MG63 (cell line): ENCODE data around the gene CD83. TPM values are rescaled to one million over a fixed set of nuclear protein-coding genes. Genes with fewer than 3 reads are reported as not detected.

Experiments
- DNase-seq: peaks from one replicate; pipeline ENCODE4 v3.0.0-alpha.2; 2020
- H3K27me3 ChIP-seq: fragments of 250-450 bp; sonication (Bioruptor Pico); 2 replicates; pipeline ENCODE4 v1.5.1; 2020; ENCODE audit warnings: mild to moderate bottlenecking, moderate library complexity
- H3K36me3 ChIP-seq: fragments of 250-450 bp; sonication (Bioruptor Pico); 2 replicates; pipeline ENCODE4 v1.5.1; 2020; ENCODE audit warnings: mild to moderate bottlenecking, moderate library complexity
- H3K4me3 ChIP-seq: fragments of 250-450 bp; sonication (Bioruptor Pico); 2 replicates; pipeline ENCODE4 v1.5.1; 2020; ENCODE audit warnings: mild to moderate bottlenecking, moderate library complexity
- H3K9me3 ChIP-seq: fragments of 250-450 bp; sonication (Bioruptor Pico); 2 replicates; pipeline ENCODE4 v1.5.1; 2020; ENCODE audit warnings: mild to moderate bottlenecking, moderate library complexity
- total RNA-seq: library from RNA; depleted of rRNA; stranded (reverse); fragments of >200 nt; shearing (Covaris generic); gene quantifications from 2 replicates; pipeline ENCODE4 v1.2.3, GENCODE V29; 2014; ENCODE audit warnings: low replicate concordance

The CD83 gene
- total RNA-seq, 1 experiment from 2014 or later, result 2.2 TPM

DNA sequence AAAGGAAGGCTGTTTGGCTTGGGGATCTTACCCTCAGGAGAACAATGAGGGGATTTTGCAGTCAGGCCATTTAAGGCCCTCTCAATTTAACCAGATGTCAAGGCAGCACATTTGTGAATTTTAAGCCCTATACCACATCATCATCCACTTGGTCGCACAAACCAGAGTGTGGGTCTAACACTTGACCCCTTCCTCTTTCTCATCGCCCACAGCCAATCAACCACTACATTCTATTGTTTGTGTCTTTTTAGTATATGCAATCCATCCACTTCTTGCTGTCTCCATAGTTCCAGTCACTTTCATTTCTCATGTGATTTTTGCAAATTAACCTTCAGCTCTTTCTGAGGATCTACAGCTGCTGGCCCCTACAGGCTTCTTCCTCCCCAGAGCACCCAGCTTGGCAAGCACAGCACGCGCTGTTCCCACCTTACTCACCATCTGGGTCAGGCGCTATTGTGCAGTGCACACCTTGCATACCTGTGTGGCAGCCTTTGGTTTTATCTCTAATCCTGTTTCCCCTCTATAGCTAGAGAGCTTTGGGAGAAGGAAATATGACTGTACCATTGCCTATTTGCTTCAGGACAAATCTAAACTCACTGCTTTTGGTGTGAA, 32.3 kb upstream of the CD83 start:
- DNase-seq, result no peak
- peaks cover under 1% of the 10 kb centered on the region; the same call in 1 of the 2 replicates for H3K9me3 ChIP-seq
- no peak overlapping the region for H3K4me3 ChIP-seq
- H3K36me3 ChIP-seq, result no peaks in the 10 kb centered on the region
- H3K27me3 ChIP-seq, result peaks cover 12% of the 10 kb centered on the region

GRCh38 chr6:14086701-14087100, 30.9 kb upstream of the CD83 start:
- peaks cover 12% of the 10 kb centered on the region for H3K27me3 ChIP-seq
- DNase-seq, result no peak

DNA sequence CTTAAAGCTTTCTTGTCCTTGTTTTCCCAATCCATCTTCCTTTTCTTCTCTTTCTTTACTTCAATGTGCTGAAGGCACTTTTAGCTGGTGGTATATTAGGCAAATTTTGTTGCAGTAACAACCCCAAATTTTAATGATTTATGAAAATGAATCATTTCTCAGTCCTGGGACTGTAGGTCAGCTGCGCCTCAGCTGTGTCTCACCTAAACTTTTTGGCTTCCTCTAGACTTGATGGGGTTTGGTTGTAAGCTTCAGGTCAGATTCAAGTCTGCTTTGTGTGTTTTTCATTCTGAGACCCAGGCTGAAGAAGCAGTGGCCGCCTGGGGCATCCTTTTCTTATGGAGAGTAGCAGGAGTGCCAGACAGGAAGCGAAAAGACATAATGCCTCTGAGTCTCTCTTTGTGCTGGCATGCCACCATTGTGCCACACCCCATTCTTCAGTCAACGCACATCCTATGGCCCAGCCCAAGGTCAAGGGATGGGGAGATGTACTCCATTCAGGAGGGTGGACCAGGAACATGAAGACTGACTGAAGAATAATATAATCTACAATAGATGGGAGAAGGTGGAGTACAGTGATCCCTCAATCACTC, 28.9 kb upstream of the CD83 start:
- DNase-seq, result peak; percentile 38
- Histone ChIP-seq H3K4me3 (no peak overlapping the region), H3K27me3 (peaks cover 12% of the 10 kb centered on the region), H3K9me3 (peaks cover 2% of the 10 kb centered on the region; the same call in 1 of the 2 replicates), H3K36me3 (no peaks in the 10 kb centered on the region)

More at GRCh38 chr6:14086701-14087100, 30.9 kb upstream of the CD83 start:
- Histone ChIP-seq H3K4me3 (no peak overlapping the region), H3K9me3 (peaks cover 2% of the 10 kb centered on the region; the same call in 1 of the 2 replicates), H3K36me3 (no peaks in the 10 kb centered on the region)

- no peak overlapping the region for H3K4me3 ChIP-seq
- H3K27me3 ChIP-seq, result peaks cover 12% of the 10 kb centered on the region
- peaks cover 2% of the 10 kb centered on the region; the same call in 1 of the 2 replicates for H3K9me3 ChIP-seq
- no peaks in the 10 kb centered on the region for H3K36me3 ChIP-seq
- DNase-seq, result no peak
These were observed 28.3 kb upstream of the CD83 start for GRCh38 chr6:14089224-14089623.

GRCh38 chr6:14091339-14091978, 26.1 kb upstream of the CD83 start:
- no peak for DNase-seq
- peaks cover 2% of the 10 kb centered on the region; the same call in 1 of the 2 replicates for H3K9me3 ChIP-seq
- H3K27me3 ChIP-seq, result peaks cover 12% of the 10 kb centered on the region
- no peak overlapping the region for H3K4me3 ChIP-seq
- H3K36me3 ChIP-seq, result no peaks in the 10 kb centered on the region

DNA sequence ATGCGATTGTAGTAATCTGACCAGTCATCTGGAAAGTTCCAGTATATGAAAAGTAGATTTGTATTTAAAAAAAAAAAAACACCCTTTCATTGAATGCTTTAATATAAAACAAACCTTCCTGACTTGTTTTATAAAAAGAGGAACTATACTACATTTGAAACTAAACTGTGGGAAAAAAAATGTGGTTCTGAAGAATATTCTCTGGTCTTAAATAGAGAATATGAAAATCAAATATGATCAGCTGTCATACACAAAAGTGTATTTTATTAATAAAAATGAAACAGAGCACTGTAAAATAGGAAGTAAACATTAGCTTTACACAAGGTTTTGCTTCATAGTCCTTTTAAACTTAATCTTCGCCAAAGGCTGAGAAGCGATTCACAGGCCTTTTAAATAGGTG, 25.3 kb upstream of the CD83 start:
- Histone ChIP-seq H3K36me3 (no peaks in the 10 kb centered on the region), H3K9me3 (peaks cover 2% of the 10 kb centered on the region; the same call in 1 of the 2 replicates), H3K4me3 (no peak overlapping the region), H3K27me3 (peaks cover 10% of the 10 kb centered on the region)
- no peak for DNase-seq

- H3K27me3 ChIP-seq, result peaks cover 4% of the 10 kb centered on the region
- DNase-seq, result no peak
- peaks cover 2% of the 10 kb centered on the region; the same call in 1 of the 2 replicates for H3K9me3 ChIP-seq
- H3K4me3 ChIP-seq, result no peak overlapping the region
- no peaks in the 10 kb centered on the region for H3K36me3 ChIP-seq
These were observed 24.5 kb upstream of the CD83 start for GRCh38 chr6:14092838-14093789.

- Histone ChIP-seq H3K36me3 (no peaks in the 10 kb centered on the region), H3K4me3 (no peak overlapping the region)
- no peak for DNase-seq
These were observed 22.9 kb upstream of the CD83 start for GRCh38 chr6:14094721-14095120.

DNA sequence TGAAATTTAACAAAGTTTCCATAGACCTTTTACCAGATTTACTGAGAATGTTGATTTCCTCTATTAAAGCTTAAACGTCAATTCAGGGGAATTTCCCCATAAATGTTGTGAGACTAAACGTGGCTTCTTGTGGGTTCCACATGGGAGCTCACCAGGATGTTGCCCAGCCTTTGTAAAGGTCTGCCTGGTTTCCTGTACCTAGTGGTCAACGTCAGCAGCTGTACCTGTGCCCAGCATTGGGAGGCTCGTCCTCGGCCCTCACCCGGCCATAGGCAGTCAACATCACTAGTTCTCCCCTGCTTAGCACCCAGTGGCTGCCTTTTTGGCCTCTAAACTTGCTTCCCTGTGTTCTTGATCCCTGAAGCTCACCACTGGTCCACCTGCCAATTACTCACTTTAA, 22.1 kb upstream of the CD83 start:
- no peak for DNase-seq
- Histone ChIP-seq H3K4me3 (no peak overlapping the region), H3K36me3 (no peaks in the 10 kb centered on the region), H3K27me3 (no peaks in the 10 kb centered on the region), H3K9me3 (peaks cover under 1% of the 10 kb centered on the region; the same call in 1 of the 2 replicates)

More at GRCh38 chr6:14094721-14095120, 22.9 kb upstream of the CD83 start:
- H3K27me3 ChIP-seq, result no peaks in the 10 kb centered on the region
- peaks cover 2% of the 10 kb centered on the region; the same call in 1 of the 2 replicates for H3K9me3 ChIP-seq

DNA sequence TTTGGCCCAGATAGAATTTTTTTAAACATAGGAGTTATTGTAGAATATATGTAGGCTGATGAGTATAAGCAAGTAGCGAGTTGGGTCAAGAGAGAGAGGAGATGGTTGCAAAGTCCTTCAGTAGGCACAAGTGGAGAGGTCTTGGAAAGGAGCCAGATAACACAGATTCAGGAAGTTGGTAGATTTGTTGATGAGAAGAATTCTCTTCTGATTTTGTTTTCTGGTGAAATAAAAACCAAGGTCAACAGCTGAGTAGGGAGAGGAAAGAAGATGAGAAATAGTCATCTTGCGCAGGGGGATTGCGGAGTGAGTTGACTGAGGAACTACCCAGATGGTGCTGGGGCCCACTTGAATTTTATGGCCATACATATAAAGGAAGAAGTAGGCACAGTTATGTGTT, 17.4 kb upstream of the CD83 start:
- H3K4me3 ChIP-seq, result no peak overlapping the region
- no peaks in the 10 kb centered on the region for H3K36me3 ChIP-seq
- no peak for DNase-seq
- H3K9me3 ChIP-seq, result no peaks in the 10 kb centered on the region
- H3K27me3 ChIP-seq, result peaks cover 14% of the 10 kb centered on the region

GRCh38 chr6:14100966-14101365, 16.6 kb upstream of the CD83 start:
- Histone ChIP-seq H3K4me3 (no peak overlapping the region), H3K9me3 (no peaks in the 10 kb centered on the region), H3K36me3 (no peaks in the 10 kb centered on the region), H3K27me3 (peaks cover 22% of the 10 kb centered on the region)
- DNase-seq, result no peak

- H3K9me3 ChIP-seq, result no peaks in the 10 kb centered on the region; the same call in 1 of the 2 replicates
- no peak overlapping the region for H3K4me3 ChIP-seq
- H3K27me3 ChIP-seq, result peaks cover 23% of the 10 kb centered on the region
- DNase-seq, result no peak
- H3K36me3 ChIP-seq, result no peaks in the 10 kb centered on the region
These were observed 15.2 kb upstream of the CD83 start for GRCh38 chr6:14102383-14102782.

GRCh38 chr6:14105547-14105946, 12.0 kb upstream of the CD83 start:
- DNase-seq, result no peak
- Histone ChIP-seq H3K36me3 (no peaks in the 10 kb centered on the region), H3K4me3 (no peak overlapping the region), H3K9me3 (no peaks in the 10 kb centered on the region; the same call in none of the 2 replicates), H3K27me3 (peaks cover 25% of the 10 kb centered on the region)

DNA sequence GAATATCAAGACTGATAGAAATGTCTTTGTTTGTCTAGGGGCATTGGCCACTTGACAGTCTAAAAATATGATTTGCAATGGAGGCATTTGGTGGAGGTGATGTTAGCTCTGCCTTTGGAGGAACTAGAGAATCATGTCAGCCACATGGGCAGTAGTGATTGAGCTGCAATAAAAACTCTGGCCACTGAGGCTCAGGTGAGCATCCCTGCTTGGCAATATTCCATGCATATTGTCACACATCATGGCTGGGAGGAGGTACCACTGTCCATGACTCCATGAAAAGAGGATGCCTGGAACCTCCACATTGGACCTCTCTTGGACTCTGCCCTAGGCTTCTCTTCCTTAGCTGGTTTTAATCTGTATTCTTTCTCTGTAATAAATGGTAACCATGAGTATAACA, 10.6 kb upstream of the CD83 start:
- H3K9me3 ChIP-seq, result no peaks in the 10 kb centered on the region; the same call in none of the 2 replicates
- no peaks in the 10 kb centered on the region for H3K36me3 ChIP-seq
- no peak for DNase-seq
- peaks cover 25% of the 10 kb centered on the region for H3K27me3 ChIP-seq
- no peak overlapping the region for H3K4me3 ChIP-seq

DNA sequence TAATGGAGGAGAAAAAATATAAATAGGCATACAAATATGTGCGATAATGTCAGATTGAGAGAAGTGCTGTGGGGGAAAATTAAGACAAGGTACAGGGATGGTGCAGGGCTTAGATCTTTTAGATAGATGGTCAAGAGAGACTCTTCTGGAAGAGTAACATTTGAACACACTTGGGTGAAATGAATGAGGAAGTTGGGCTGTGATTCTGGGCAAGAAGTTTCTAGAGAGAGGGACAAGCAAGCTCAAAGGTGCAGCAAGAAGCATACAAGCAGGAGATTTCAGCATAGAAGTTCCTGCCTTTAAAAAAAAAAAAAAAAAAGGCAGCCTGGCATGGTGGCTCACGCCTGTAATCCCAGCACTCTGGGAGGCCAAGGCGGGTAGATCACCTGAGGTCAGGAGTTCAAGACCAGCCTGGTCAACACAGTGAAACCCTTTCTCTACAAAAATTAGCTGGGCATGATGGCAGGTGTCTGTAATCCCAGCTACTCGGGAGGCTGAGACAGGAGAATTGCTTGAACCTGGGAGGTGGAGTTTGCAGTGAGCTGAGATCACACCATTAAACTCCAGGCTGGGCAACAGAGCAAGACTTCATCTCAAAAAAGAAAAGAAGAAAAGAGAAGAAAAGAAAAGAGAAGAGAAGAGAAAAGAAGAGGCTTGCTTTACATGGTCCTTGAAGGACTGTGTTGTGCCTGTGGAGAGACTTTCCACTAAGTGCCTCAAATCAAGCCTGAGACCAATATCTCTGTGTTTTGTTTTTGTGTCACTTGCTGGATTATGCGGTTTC, 9.7 kb upstream of the CD83 start:
- no peak for DNase-seq
- peaks cover 25% of the 10 kb centered on the region for H3K27me3 ChIP-seq
- no peaks in the 10 kb centered on the region; the same call in none of the 2 replicates for H3K9me3 ChIP-seq
- no peaks in the 10 kb centered on the region for H3K36me3 ChIP-seq
- H3K4me3 ChIP-seq, result no peak overlapping the region
